HepG2 (cell line): Measurements from ENCODE around the gene TXNDC11. TPM values are rescaled to one million over a fixed set of nuclear protein-coding genes. Genes with fewer than 3 reads are reported as not detected.

Experiments used
- HNF1B ChIP-seq: sonication (generic); formaldehyde crosslinking; IDR thresholded peaks from 2 replicates; pipeline ENCODE4 v1.5.1; 2020; ENCODE audit warnings: mild to moderate bottlenecking, moderate library complexity, missing genetic modification reagents
- MAFF ChIP-seq: IDR thresholded peaks from 2 replicates; pipeline ENCODE4 v1.6.1; 2011; ENCODE audit warnings: low read depth, low read length, improper control_type of control experiment
- PRDM15 ChIP-seq: sonication (generic); formaldehyde crosslinking; IDR thresholded peaks from 2 replicates; pipeline ENCODE4 v1.4.0; 2020; ENCODE audit warnings: missing genetic modification reagents
- U2AF1 ChIP-seq: fragments of 200-400 bp; formaldehyde crosslinking; optimal IDR thresholded peaks from 2 replicates; pipeline ENCODE3; 2017; ENCODE audit warnings: mild to moderate bottlenecking, low read depth, low read length
- ZMYM2 ChIP-seq: sonication (generic); formaldehyde crosslinking; IDR thresholded peaks from 2 replicates; pipeline ENCODE4 v1.8.0; 2022; ENCODE audit warnings: mild to moderate bottlenecking, missing genetic modification reagents
- ZNF276 ChIP-seq: sonication (generic); formaldehyde crosslinking; IDR thresholded peaks from 2 replicates; pipeline ENCODE4 v1.4.0; 2020; ENCODE audit warnings: mild to moderate bottlenecking, low read depth, missing genetic modification reagents
- ZNF318 ChIP-seq: sonication (generic); formaldehyde crosslinking; IDR thresholded peaks from 2 replicates; pipeline ENCODE4 v1.4.0; 2020; ENCODE audit warnings: mild to moderate bottlenecking, missing genetic modification reagents
- ZSCAN20 ChIP-seq: sonication (generic); formaldehyde crosslinking; IDR thresholded peaks from 2 replicates; pipeline ENCODE4 v1.4.0; 2020; ENCODE audit warnings: missing genetic modification reagents, mild to moderate bottlenecking, borderline replicate concordance
- polyA plus RNA-seq, 8 experiments: library from polyadenylated mRNA; depleted of rRNA in 3 of 8; stranded (reverse) in 7 of 8; unstranded in 1 of 8; fragments of >200 nt; fragmentation: Illumina TruSeq in 4 of 8; extraction: Trizol in 4 of 8; gene quantifications; 2 replicates each; pipeline versions ENCODE4 v1.2.1 to v1.2.3, GENCODE V29; 2011 to 2016; ENCODE audit warnings: low read depth in 4 of 8, missing spikeins in 1 of 8, mixed read lengths in 1 of 8; ENCODE audit not compliant: insufficient read depth in 1 of 8
- total RNA-seq, 5 experiments: library from RNA; depleted of rRNA; stranded (reverse); fragments of >200 nt; fragmentation: Illumina TruSeq; extraction: Trizol; gene quantifications; 2 replicates each; pipeline ENCODE4 v1.2.3, GENCODE V29; 2016; ENCODE audit warnings: low read depth in 1 of 5
- TF ChIP-seq, protein P1 (sequence below): sonication (generic); formaldehyde crosslinking; IDR thresholded peaks from 2 replicates; pipeline ENCODE4 v1.8.1; 2023; ENCODE audit warnings: mild to moderate bottlenecking, inconsistent platforms, moderate library complexity, missing genetic modification reagents, borderline replicate concordance

TXNDC11 gene
- total and polyA plus RNA-seq, 2 of the 13 experiments (the other 11 are each of a cell fraction or from before 2014, with no cell fraction given): 74.9 to 123 TPM

GRCh38 chr16:11669380-11670146 lies 73.1 kb downstream of the TXNDC11 start (continued):
- TF ChIP-seq, protein P1, sequence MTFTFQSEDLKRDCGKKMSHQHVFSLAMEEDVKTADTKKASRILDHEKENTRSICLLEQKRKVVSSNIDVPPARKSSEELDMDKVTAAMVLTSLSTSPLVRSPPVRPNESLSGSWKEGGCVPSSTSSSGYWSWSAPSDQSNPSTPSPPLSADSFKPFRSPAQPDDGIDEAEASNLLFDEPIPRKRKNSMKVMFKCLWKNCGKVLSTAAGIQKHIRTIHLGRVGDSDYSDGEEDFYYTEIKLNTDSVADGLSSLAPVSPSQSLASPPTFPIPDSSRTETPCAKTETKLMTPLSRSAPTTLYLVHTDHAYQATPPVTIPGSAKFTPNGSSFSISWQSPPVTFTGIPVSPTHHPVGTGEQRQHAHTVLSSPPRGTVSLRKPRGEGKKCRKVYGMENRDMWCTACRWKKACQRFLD (CRISPR knock-in tag): no peak
- TF ChIP-seq MAFF: no peak
- TF ChIP-seq PRDM15 (CRISPR knock-in tag): no peak
- TF ChIP-seq ZNF318 (CRISPR knock-in tag): no peak
- TF ChIP-seq ZSCAN20 (CRISPR knock-in tag): no peak
- TF ChIP-seq U2AF1: peak; percentile 6
- 0 out of 2 replicates have a peak, but pooled peaks have one; percentile 34 for TF ChIP-seq HNF1B (CRISPR knock-in tag)
- TF ChIP-seq ZNF276 (CRISPR knock-in tag): no peak
- TF ChIP-seq ZMYM2 (CRISPR knock-in tag): 0 out of 2 replicates have a peak, but pooled peaks have one; percentile 39
